CD4-positive, alpha-beta T cell (primary cell): ENCODE measurements around the gene AGBL4. TPM values are rescaled to one million over a fixed set of nuclear protein-coding genes. Genes with fewer than 3 reads are reported as not detected.

ENCODE experiments used
- ATAC-seq: fragments of 200-7000 bp; cut with Tn5 transposase; one replicate; pipeline ENCODE4 v1.10.0; 2022; ENCODE audit warnings: mild to moderate bottlenecking; ENCODE audit not compliant: poor library complexity
- CTCF ChIA-PET: fragments of 350-600 bp; sonication (Branson Sonifier 250); formaldehyde crosslinking; loops from one replicate; lab custom pipeline; 2021; ENCODE audit warnings: antibody characterized with exemption, inconsistent platforms; lab: Charles Lee
- POLR2A ChIA-PET: fragments of 350-600 bp; sonication (Branson Sonifier 250); formaldehyde crosslinking; loops from one replicate; lab custom pipeline; 2021; ENCODE audit warnings: antibody characterized with exemption, inconsistent platforms; lab: Charles Lee
- DNase-seq, 14 experiments: peaks; one replicate each; pipeline ENCODE4 v3.0.0-alpha.2; 2013 to 2020; ENCODE audit warnings: mixed read lengths in 2 of 14
- H3K27ac ChIP-seq, 2 donors: one replicate each; pipeline versions ENCODE4 v1.5.1 to v1.7.0; 2013; ENCODE audit warnings: low read length in 2 of 2, low read depth in 1 of 2, mild to moderate bottlenecking in 1 of 2
- H3K27me3 ChIP-seq, 2 experiments: 1 replicate in 1 of 2; 2 replicates in 1 of 2; pipeline versions ENCODE4 v1.6.1 to v1.7.0; 2013; ENCODE audit warnings: low read length in 2 of 2, control low read depth in 1 of 2, mild to moderate bottlenecking in 1 of 2, moderate library complexity in 1 of 2; ENCODE audit not compliant: insufficient read depth in 2 of 2, control insufficient read depth in 1 of 2
- H3K36me3 ChIP-seq: one replicate; pipeline ENCODE4 v1.6.1; 2013; ENCODE audit warnings: low read length, control low read depth; ENCODE audit not compliant: insufficient read depth
- H3K4me1 ChIP-seq: one replicate; pipeline ENCODE4 v1.6.1; 2013; ENCODE audit warnings: low read length, control low read depth; ENCODE audit not compliant: insufficient read depth
- H3K4me3 ChIP-seq: one replicate; pipeline ENCODE4 v1.5.1; 2013; ENCODE audit warnings: mild to moderate bottlenecking, low read length, moderate library complexity
- H3K9me3 ChIP-seq, 2 experiments: 1 replicate in 1 of 2; 2 replicates in 1 of 2; pipeline versions ENCODE4 v1.6.1 to v1.7.0; 2013; ENCODE audit warnings: low read length in 2 of 2, mild to moderate bottlenecking in 2 of 2, control low read depth in 1 of 2, moderate library complexity in 1 of 2; ENCODE audit not compliant: control insufficient read depth in 1 of 2, insufficient read depth in 1 of 2
- H3K27ac Mint-ChIP-seq: one replicate; pipeline ENCODE4 v1.8.0; 2020; ENCODE audit warnings: mixed read lengths
- H3K27me3 Mint-ChIP-seq: one replicate; pipeline ENCODE4 v1.8.0; 2021; ENCODE audit warnings: mixed read lengths
- H3K36me3 Mint-ChIP-seq: one replicate; pipeline ENCODE4 v1.8.0; 2021; ENCODE audit warnings: low read depth, mixed read lengths
- H3K4me1 Mint-ChIP-seq: one replicate; pipeline ENCODE4 v1.8.0; 2021; ENCODE audit warnings: low read depth, mixed read lengths
- H3K4me3 Mint-ChIP-seq: one replicate; pipeline ENCODE4 v1.8.0; 2020; ENCODE audit warnings: mild to moderate bottlenecking, mixed read lengths
- H3K9me3 Mint-ChIP-seq: one replicate; pipeline ENCODE4 v1.8.0; 2020; ENCODE audit warnings: mixed read lengths
- intact Hi-C, 2 experiments: fragments of 100-400 bp; cut with DNase I in 1 of 2; cut with micrococcal nuclease in 1 of 2; formaldehyde crosslinking; loops; one replicate each; pipeline versions ENCODE4 v1.15.1 to v1.9.0; 2023 to 2025; cut with DNase I, micrococcal nuclease
- total RNA-seq, 174 experiments: library from RNA in 2 of 174; stranded (reverse) in 2 of 174; gene quantifications; one replicate each; pipeline ENCODE4 v1.2.3 and lab custom pipeline; 2021 to 2026
- TF ChIP-seq, protein P1 (sequence below): fragments of 200-600 bp; IDR thresholded peaks from one replicate; pipeline ENCODE4 v1.8.0; 2022; ENCODE audit warnings: antibody characterized with exemption, mild to moderate bottlenecking

Gene AGBL4
- total RNA-seq, 2 experiments from 2014 or later: 0.11 TPM; not detected in 1

DNA sequence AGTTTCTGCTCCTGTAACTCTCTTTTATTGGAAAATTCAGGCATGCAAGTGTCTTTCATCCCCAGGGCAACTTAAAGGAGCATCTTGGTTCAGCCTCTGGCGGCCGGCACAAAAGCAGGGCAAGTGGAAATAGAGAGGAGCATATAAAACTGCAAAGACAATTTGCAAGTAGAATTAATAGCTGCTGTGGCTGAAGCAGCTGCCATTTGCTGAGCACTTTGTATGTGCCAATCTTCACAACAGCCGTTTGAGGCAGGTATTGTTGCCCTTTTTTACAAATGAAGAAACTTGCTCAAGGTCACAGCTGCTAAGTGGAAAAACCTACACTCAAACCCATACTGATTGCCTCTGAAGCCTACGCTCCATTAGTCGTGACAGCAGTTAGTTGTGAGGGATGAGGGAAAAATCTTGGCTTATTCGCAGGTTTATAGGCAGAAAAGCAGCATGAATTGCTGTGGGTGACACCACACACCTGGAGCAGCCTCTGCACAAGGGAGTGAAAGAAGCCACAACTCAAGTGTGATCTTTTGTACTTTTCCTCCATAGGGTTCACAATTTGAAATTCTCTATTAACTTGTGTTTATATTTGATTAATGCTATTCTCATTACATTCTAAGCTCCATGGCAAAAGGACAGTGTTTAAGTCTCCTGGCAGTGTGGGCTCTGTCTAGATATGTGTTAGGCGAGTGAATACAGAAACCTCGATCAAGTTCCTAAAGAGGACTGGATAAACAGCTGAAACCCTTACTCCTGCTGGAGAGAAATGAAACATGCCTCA, 1148.0 kb downstream of the AGBL4 start:
- Histone ChIP-seq H3K27ac (no peak overlapping the region), H3K4me3 (no peak overlapping the region), H3K27me3 (no peaks in the 10 kb centered on the region), H3K4me1 (no peaks in the 10 kb centered on the region), H3K9me3 (no peaks in the 10 kb centered on the region), H3K36me3 (no peaks in the 10 kb centered on the region)
- Mint-ChIP-seq H3K4me3 (no peak overlapping the region), H3K4me1 (no peaks in the 10 kb centered on the region), H3K9me3 (no peaks in the 10 kb centered on the region), H3K27ac (no peak overlapping the region), H3K27me3 (peaks cover 11% of the 10 kb centered on the region), H3K36me3 (no peaks in the 10 kb centered on the region)
- DNase-seq: no peak
- ChIA-PET CTCF (no interaction called here), POLR2A (no interaction called here)
- intact Hi-C loops: no loop called here
- ATAC-seq: no peak
- TF ChIP-seq, protein P1, sequence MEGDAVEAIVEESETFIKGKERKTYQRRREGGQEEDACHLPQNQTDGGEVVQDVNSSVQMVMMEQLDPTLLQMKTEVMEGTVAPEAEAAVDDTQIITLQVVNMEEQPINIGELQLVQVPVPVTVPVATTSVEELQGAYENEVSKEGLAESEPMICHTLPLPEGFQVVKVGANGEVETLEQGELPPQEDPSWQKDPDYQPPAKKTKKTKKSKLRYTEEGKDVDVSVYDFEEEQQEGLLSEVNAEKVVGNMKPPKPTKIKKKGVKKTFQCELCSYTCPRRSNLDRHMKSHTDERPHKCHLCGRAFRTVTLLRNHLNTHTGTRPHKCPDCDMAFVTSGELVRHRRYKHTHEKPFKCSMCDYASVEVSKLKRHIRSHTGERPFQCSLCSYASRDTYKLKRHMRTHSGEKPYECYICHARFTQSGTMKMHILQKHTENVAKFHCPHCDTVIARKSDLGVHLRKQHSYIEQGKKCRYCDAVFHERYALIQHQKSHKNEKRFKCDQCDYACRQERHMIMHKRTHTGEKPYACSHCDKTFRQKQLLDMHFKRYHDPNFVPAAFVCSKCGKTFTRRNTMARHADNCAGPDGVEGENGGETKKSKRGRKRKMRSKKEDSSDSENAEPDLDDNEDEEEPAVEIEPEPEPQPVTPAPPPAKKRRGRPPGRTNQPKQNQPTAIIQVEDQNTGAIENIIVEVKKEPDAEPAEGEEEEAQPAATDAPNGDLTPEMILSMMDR: no peak

DNA sequence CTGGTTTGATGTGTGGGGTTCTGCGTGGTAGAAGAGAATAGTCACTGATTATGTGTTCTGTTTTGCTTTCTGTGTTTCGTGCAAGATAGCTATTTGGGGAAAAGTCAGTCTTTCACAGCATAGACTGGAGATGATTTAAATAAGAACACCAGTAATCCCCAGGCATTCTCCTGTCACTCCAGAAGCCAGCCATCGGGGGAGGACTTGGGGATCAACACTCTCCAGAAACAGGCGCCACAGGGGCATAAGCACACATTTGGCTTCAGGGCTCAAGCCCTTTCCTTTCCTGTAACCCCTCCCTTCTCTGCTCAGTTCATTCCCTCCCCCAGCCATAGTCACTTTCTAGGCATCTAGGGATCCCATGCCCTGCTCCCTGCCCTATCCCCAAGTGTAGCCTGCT, 1149.8 kb downstream of the AGBL4 start:
- Mint-ChIP-seq H3K4me1 (no peaks in the 10 kb centered on the region), H3K4me3 (no peak overlapping the region), H3K27ac (no peak overlapping the region), H3K9me3 (no peaks in the 10 kb centered on the region), H3K27me3 (peaks cover 15% of the 10 kb centered on the region), H3K36me3 (no peaks in the 10 kb centered on the region)
- CTCF ChIA-PET: no interaction called here
- Histone ChIP-seq H3K4me1 (no peaks in the 10 kb centered on the region), H3K4me3 (no peak overlapping the region), H3K9me3 (no peaks in the 10 kb centered on the region), H3K27me3 (no peaks in the 10 kb centered on the region), H3K27ac (no peak overlapping the region), H3K36me3 (no peaks in the 10 kb centered on the region)
- TF ChIP-seq, protein P1: no peak
- POLR2A ChIA-PET: no interaction called here
- DNase-seq (no peak), ATAC-seq (no peak)
- intact Hi-C loops: no loop called here

DNA sequence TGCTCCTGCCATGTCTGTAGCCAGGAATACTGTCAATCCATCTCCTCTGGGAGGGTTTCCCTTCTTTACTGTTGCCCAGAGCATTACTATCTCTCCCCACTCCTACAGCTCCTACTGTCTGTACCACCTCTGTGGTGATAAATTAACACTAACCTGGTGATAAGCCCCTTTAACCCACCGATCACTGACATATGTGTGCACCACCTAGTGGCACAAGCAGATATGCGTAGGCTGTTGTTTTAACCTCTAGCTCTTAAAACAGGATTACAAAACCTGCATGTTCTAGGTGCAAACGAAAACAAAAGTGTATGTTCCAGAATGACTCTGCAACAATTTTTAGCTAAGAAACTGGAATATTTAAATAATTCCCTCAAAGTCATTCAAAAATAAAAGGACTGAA, 1153.2 kb downstream of the AGBL4 start:
- H3K4me1 Mint-ChIP-seq: no peaks in the 10 kb centered on the region
- no peaks in the 10 kb centered on the region for H3K36me3 Mint-ChIP-seq
- Histone ChIP-seq H3K4me3 (no peak overlapping the region), H3K9me3 (no peaks in the 10 kb centered on the region), H3K36me3 (no peaks in the 10 kb centered on the region), H3K27ac (no peak overlapping the region), H3K27me3 (no peaks in the 10 kb centered on the region), H3K4me1 (no peaks in the 10 kb centered on the region)
- H3K4me3 Mint-ChIP-seq: no peak overlapping the region
- DNase-seq (no peak), ATAC-seq (no peak)
- H3K9me3 Mint-ChIP-seq: no peaks in the 10 kb centered on the region
- CTCF ChIA-PET: no interaction called here
- intact Hi-C loops: no loop called here
- H3K27ac Mint-ChIP-seq: no peak overlapping the region
- POLR2A ChIA-PET: no interaction called here
- peaks cover 19% of the 10 kb centered on the region for H3K27me3 Mint-ChIP-seq
- TF ChIP-seq, protein P1: peak; percentile 23
